Mesothelial cell of epicardium (in vitro differentiated cells): ENCODE data around the gene DNAJB6. TPM values are rescaled to one million over a fixed set of nuclear protein-coding genes. Genes with fewer than 3 reads are reported as not detected.
"Not testable (repeated sequence)": the region's sequence is repeated elsewhere in the genome, so short reads cannot be mapped to it uniquely, and the experiment has no call there.

Source experiments
- DNase-seq, 2 experiments: peaks; one replicate each; pipeline ENCODE4 v3.0.0; 2021; ENCODE audit warnings: low spot score in 2 of 2; ENCODE audit not compliant: unreplicated experiment in 2 of 2
- H3K27ac Mint-ChIP-seq: 2 replicates; pipeline ENCODE4 v1.8.0; 2021; ENCODE audit warnings: mixed read lengths
- H3K27me3 Mint-ChIP-seq: 2 replicates; pipeline ENCODE4 v1.8.0; 2021; ENCODE audit warnings: low read depth, mixed read lengths
- H3K36me3 Mint-ChIP-seq: 2 replicates; pipeline ENCODE4 v1.8.0; 2021; ENCODE audit warnings: mixed read lengths
- H3K4me1 Mint-ChIP-seq: 2 replicates; pipeline ENCODE4 v1.8.0; 2021; ENCODE audit warnings: mixed read lengths
- H3K4me3 Mint-ChIP-seq: 2 replicates; pipeline ENCODE4 v1.8.0; 2021; ENCODE audit warnings: mild to moderate bottlenecking, moderate library complexity, mixed read lengths
- H3K9me3 Mint-ChIP-seq: 2 replicates; pipeline ENCODE4 v1.8.0; 2021; ENCODE audit warnings: mixed read lengths
- CTCF ChIP-seq: fragments of 200-600 bp; sonication (generic); IDR thresholded peaks from one replicate; pipeline ENCODE4 v1.5.0; 2021; ENCODE audit warnings: antibody characterized with exemption; ENCODE audit not compliant: unreplicated experiment
- total RNA-seq: library from RNA; stranded (reverse); gene quantifications from 3 replicates; pipeline ENCODE4 v1.2.1, GENCODE V29; 2021

The DNAJB6 gene
- total RNA-seq, 1 donor from 2014 or later: 115 TPM

GRCh38 chr7:157445246-157445955 is 108.6 kb downstream of the DNAJB6 start:
- DNase-seq: no peak
- Mint-ChIP-seq H3K4me3 (no peak overlapping the region), H3K27ac (no peak overlapping the region), H3K36me3 (no peaks in the 10 kb centered on the region), H3K9me3 (peaks cover 4% of the 10 kb centered on the region), H3K27me3 (no peaks in the 10 kb centered on the region), H3K4me1 (no peaks in the 10 kb centered on the region)
- no peak for TF ChIP-seq CTCF

GRCh38 chr7:157445956-157446295 is 109.1 kb downstream of the DNAJB6 start:
- H3K9me3 Mint-ChIP-seq: peaks cover 4% of the 10 kb centered on the region
- no peak overlapping the region for H3K4me3 Mint-ChIP-seq

GRCh38 chr7:157446322-157446721 is 109.5 kb downstream of the DNAJB6 start:
- peaks cover 4% of the 10 kb centered on the region for H3K9me3 Mint-ChIP-seq
- no peak for DNase-seq
- H3K4me3 Mint-ChIP-seq: no peak overlapping the region
- H3K27me3 Mint-ChIP-seq: no peaks in the 10 kb centered on the region
- no peak overlapping the region for H3K27ac Mint-ChIP-seq
- H3K36me3 Mint-ChIP-seq: no peaks in the 10 kb centered on the region
- H3K4me1 Mint-ChIP-seq: no peaks in the 10 kb centered on the region
- no peak for TF ChIP-seq CTCF

More at GRCh38 chr7:157445956-157446295, 109.1 kb downstream of the DNAJB6 start:
- DNase-seq: no peak
- no peak overlapping the region for H3K27ac Mint-ChIP-seq
- H3K36me3 Mint-ChIP-seq: no peaks in the 10 kb centered on the region
- H3K27me3 Mint-ChIP-seq: no peaks in the 10 kb centered on the region
- H3K4me1 Mint-ChIP-seq: no peaks in the 10 kb centered on the region
- no peak for TF ChIP-seq CTCF

GRCh38 chr7:157454003-157454402 is 117.2 kb downstream of the DNAJB6 start:
- H3K36me3 Mint-ChIP-seq, DNase-seq, H3K4me1 Mint-ChIP-seq, H3K27me3 Mint-ChIP-seq, H3K9me3 Mint-ChIP-seq, H3K4me3 Mint-ChIP-seq, H3K27ac Mint-ChIP-seq: not testable (repeated sequence)

GRCh38 chr7:157457355-157458253 is 120.8 kb downstream of the DNAJB6 start:
- Mint-ChIP-seq H3K36me3 (peaks cover 3% of the 10 kb centered on the region), H3K4me3 (no peak overlapping the region), H3K27me3 (peaks cover 16% of the 10 kb centered on the region), H3K4me1 (no peaks in the 10 kb centered on the region), H3K9me3 (peaks cover 6% of the 10 kb centered on the region), H3K27ac (no peak overlapping the region)
- TF ChIP-seq CTCF: no peak
- no peak for DNase-seq

GRCh38 chr7:157458254-157458633 is 121.4 kb downstream of the DNAJB6 start:
- Mint-ChIP-seq H3K4me3 (no peak overlapping the region), H3K27ac (no peak overlapping the region), H3K4me1 (no peaks in the 10 kb centered on the region), H3K27me3 (peaks cover 19% of the 10 kb centered on the region), H3K36me3 (peaks cover 3% of the 10 kb centered on the region), H3K9me3 (no peaks in the 10 kb centered on the region)
- DNase-seq: no peak
- TF ChIP-seq CTCF: no peak
